H1 (cell line): ENCODE data around the gene SP4. TPM values are rescaled to one million over a fixed set of nuclear protein-coding genes. Genes with fewer than 3 reads are reported as not detected.

Experiments used
- CTCF ChIA-PET: fragments of 300-600 bp; sonication (Branson Sonifier 250); formaldehyde crosslinking; loops from one replicate; lab custom pipeline; 2021; ENCODE audit not compliant: partially characterized antibody; lab: Charles Lee
- POLR2A ChIA-PET: fragments of 300-600 bp; sonication (Branson Sonifier 250); formaldehyde crosslinking; loops from one replicate; lab custom pipeline; 2021; ENCODE audit warnings: inconsistent platforms; ENCODE audit not compliant: partially characterized antibody; lab: Charles Lee
- DNase-seq, 2 experiments: peaks; one replicate each; pipeline versions ENCODE4 v3.0.0 to v3.0.0-alpha.2; 2010 to 2022; ENCODE audit warnings: low spot score in 2 of 2, low read depth in 1 of 2, mixed read lengths in 1 of 2
- FAIRE-seq: peaks from 2 replicates; lab custom pipeline; 2011; peaks lifted over from hg19 to GRCh38; lab: Jason Lieb, UNC
- H2AFZ ChIP-seq: 2 replicates; pipeline ENCODE4 v1.8.1; 2012; ENCODE audit warnings: low read length, inconsistent platforms
- H2AK5ac ChIP-seq: 2 replicates; pipeline ENCODE4 v1.6.1; 2013; ENCODE audit warnings: low read depth, low read length
- H2BK120ac ChIP-seq: replicated peaks from 2 replicates; pipeline ENCODE3; 2013; ENCODE audit warnings: low read depth, low read length, inconsistent platforms
- H2BK12ac ChIP-seq: 2 replicates; pipeline ENCODE4 v1.6.1; 2013; ENCODE audit warnings: low read depth, low read length
- H2BK15ac ChIP-seq: 2 replicates; pipeline ENCODE4 v1.6.1; 2013; ENCODE audit warnings: low read length
- H2BK20ac ChIP-seq: 2 replicates; pipeline ENCODE4 v1.6.1; 2013; ENCODE audit warnings: low read length
- H2BK5ac ChIP-seq: 2 replicates; pipeline ENCODE4 v1.6.1; 2013; ENCODE audit warnings: low read depth, low read length
- H3K14ac ChIP-seq: 2 replicates; pipeline ENCODE4 v1.6.1; 2013; ENCODE audit warnings: inconsistent platforms; ENCODE audit not compliant: insufficient read length
- H3K18ac ChIP-seq: 2 replicates; pipeline ENCODE4 v1.6.1; 2013; ENCODE audit warnings: low read length; ENCODE audit errors: extremely low read depth
- H3K23ac ChIP-seq: 2 replicates; pipeline ENCODE4 v1.6.1; 2013; ENCODE audit warnings: inconsistent platforms; ENCODE audit not compliant: insufficient read length
- H3K23me2 ChIP-seq: 2 replicates; pipeline ENCODE4 v1.6.1; 2013; ENCODE audit warnings: low read depth, low read length
- H3K27ac ChIP-seq: 2 replicates; pipeline ENCODE4 v1.6.1; 2011; ENCODE audit warnings: low read depth, low read length, inconsistent platforms
- H3K27me3 ChIP-seq, 4 experiments: replicated peaks in 1 of 4; 1 replicate in 1 of 4; 2 replicates in 3 of 4; pipeline versions ENCODE4 v1.6.1 to v1.8.1; 2011 to 2013; ENCODE audit warnings: low read length in 3 of 4, mild to moderate bottlenecking in 3 of 4, inconsistent platforms in 2 of 4, mixed read lengths in 2 of 4, moderate library complexity in 1 of 4; ENCODE audit not compliant: control insufficient read depth in 3 of 4, insufficient read depth in 3 of 4; ENCODE audit errors: extremely low read depth in 1 of 4
- H3K36me3 ChIP-seq, 4 experiments: 2 replicates each; pipeline versions ENCODE4 v1.6.1 to v1.8.1; 2011 to 2013; ENCODE audit warnings: mild to moderate bottlenecking in 4 of 4, low read length in 3 of 4, moderate library complexity in 2 of 4, control low read depth in 1 of 4, inconsistent platforms in 1 of 4; ENCODE audit not compliant: insufficient read depth in 4 of 4, control insufficient read depth in 2 of 4
- H3K4ac ChIP-seq: replicated peaks from 2 replicates; pipeline ENCODE3; 2013; ENCODE audit warnings: low read length, low read depth, mixed read lengths, inconsistent platforms; ENCODE audit not compliant: insufficient read length
- H3K4me1 ChIP-seq, 4 experiments: replicated peaks in 1 of 4; 1 replicate in 1 of 4; 2 replicates in 3 of 4; pipeline versions ENCODE4 v1.6.1 to v1.8.1; 2011 to 2013; ENCODE audit warnings: low read length in 3 of 4, inconsistent platforms in 2 of 4, mixed read lengths in 1 of 4; ENCODE audit not compliant: insufficient read depth in 4 of 4, control insufficient read depth in 3 of 4
- H3K4me2 ChIP-seq, 2 experiments: 2 replicates each; pipeline versions ENCODE4 v1.6.1 to v1.8.1; 2011 to 2013; ENCODE audit warnings: low read depth in 2 of 2, low read length in 2 of 2, control low read depth in 1 of 2, inconsistent platforms in 1 of 2, mild to moderate bottlenecking in 1 of 2; ENCODE audit not compliant: insufficient read depth in 1 of 2
- H3K4me3 ChIP-seq, 4 experiments: fragments of 200-600, 300-600 bp in 1 of 4; sonication (generic), shearing (Covaris generic), sonication (Bioruptor Twin) in 1 of 4; 2 replicates each; pipeline versions ENCODE4 v1.5.1 to v1.8.1; 2011 to 2016; ENCODE audit warnings: low read length in 4 of 4, low read depth in 3 of 4, control low read depth in 2 of 4, inconsistent platforms in 2 of 4, mild to moderate bottlenecking in 2 of 4, mixed read lengths in 1 of 4, moderate library complexity in 1 of 4; ENCODE audit not compliant: insufficient read depth in 2 of 4; ENCODE audit errors: extremely low read depth in 1 of 4
- H3K56ac ChIP-seq: replicated peaks from 2 replicates; pipeline ENCODE3; 2013; ENCODE audit warnings: low read depth, mild to moderate bottlenecking, mixed read lengths, low read length, inconsistent platforms; ENCODE audit not compliant: insufficient read length
- H3K79me1 ChIP-seq: 2 replicates; pipeline ENCODE4 v1.6.1; 2013; ENCODE audit warnings: low read depth, low read length, control low read depth
- H3K79me2 ChIP-seq, 2 experiments: 2 replicates each; pipeline versions ENCODE4 v1.6.1 to v1.8.1; 2012 to 2013; ENCODE audit warnings: low read length in 2 of 2, mild to moderate bottlenecking in 2 of 2, inconsistent platforms in 1 of 2; ENCODE audit not compliant: insufficient read depth in 2 of 2, control insufficient read depth in 1 of 2
- H3K9ac ChIP-seq, 4 experiments: replicated peaks in 1 of 4; 1 replicate in 1 of 4; 2 replicates in 3 of 4; pipeline versions ENCODE4 v1.6.1 to v1.8.1; 2011 to 2013; ENCODE audit warnings: low read depth in 3 of 4, low read length in 3 of 4, control low read depth in 2 of 4, mild to moderate bottlenecking in 2 of 4, moderate library complexity in 2 of 4, inconsistent platforms in 1 of 4; ENCODE audit errors: extremely low read depth in 1 of 4
- H3K9me3 ChIP-seq, 2 experiments: 2 replicates each; pipeline versions ENCODE4 v1.6.1 to v1.8.1; 2012 to 2013; ENCODE audit warnings: mild to moderate bottlenecking in 2 of 2, moderate library complexity in 2 of 2, control low read depth in 1 of 2, inconsistent platforms in 1 of 2, low read depth in 1 of 2, low read length in 1 of 2, mixed read lengths in 1 of 2; ENCODE audit not compliant: insufficient read depth in 2 of 2
- H4K20me1 ChIP-seq, 2 experiments: replicated peaks in 1 of 2; 2 replicates each; pipeline versions ENCODE3 to v1.8.1; 2011 to 2013; ENCODE audit warnings: inconsistent platforms in 2 of 2, low read length in 2 of 2, mild to moderate bottlenecking in 1 of 2; ENCODE audit not compliant: insufficient read depth in 2 of 2, control insufficient read depth in 1 of 2
- H4K5ac ChIP-seq: 2 replicates; pipeline ENCODE4 v1.6.1; 2013; ENCODE audit warnings: low read length, low read depth, mixed read lengths, inconsistent platforms; ENCODE audit not compliant: insufficient read length
- H4K8ac ChIP-seq: 2 replicates; pipeline ENCODE4 v1.8.0; 2013; ENCODE audit warnings: mild to moderate bottlenecking, moderate library complexity, low read length, inconsistent platforms; ENCODE audit not compliant: insufficient read depth; ENCODE audit errors: extremely low read depth
- H4K91ac ChIP-seq: replicated peaks from 2 replicates; pipeline ENCODE3; 2013; ENCODE audit warnings: low read length, mixed read lengths, inconsistent platforms; ENCODE audit not compliant: insufficient read length
- ASH2L ChIP-seq: fragments of 200-600, 300-600 bp; sonication (generic); IDR thresholded peaks from one replicate; pipeline ENCODE4 v1.7.1; 2017; ENCODE audit warnings: low read length
- CEBPB ChIP-seq: IDR thresholded peaks from 2 replicates; pipeline ENCODE4 v1.6.1; 2012; ENCODE audit warnings: low read depth, low read length
- CHD1 ChIP-seq: IDR thresholded peaks from 2 replicates; pipeline ENCODE4 v1.6.1; 2012; ENCODE audit warnings: low read depth, low read length, improper control_type of control experiment
- CHD2 ChIP-seq: IDR thresholded peaks from 2 replicates; pipeline ENCODE4 v1.6.1; 2012; ENCODE audit warnings: low read length, improper control_type of control experiment
- EGR1 ChIP-seq: IDR thresholded peaks from 2 replicates; pipeline ENCODE4 v1.6.1; 2011; ENCODE audit warnings: low read depth, low read length, borderline replicate concordance
- GTF2F1 ChIP-seq: IDR thresholded peaks from 2 replicates; pipeline ENCODE4 v1.6.1; 2012; ENCODE audit warnings: low read depth, low read length, improper control_type of control experiment, borderline replicate concordance
- JUN ChIP-seq: IDR thresholded peaks from 2 replicates; pipeline ENCODE4 v1.6.1; 2011; ENCODE audit warnings: low read depth, mild to moderate bottlenecking, improper control_type of control experiment, low read length
- KDM1A ChIP-seq: fragments of 200-600, 300-600 bp; sonication (generic); IDR thresholded peaks from 2 replicates; pipeline ENCODE4 v1.7.1; 2016; ENCODE audit warnings: mild to moderate bottlenecking, low read length, borderline replicate concordance
- NANOG ChIP-seq: IDR thresholded peaks from 2 replicates; pipeline ENCODE4 v1.6.1; 2011; ENCODE audit warnings: low read length, low read depth, mild to moderate bottlenecking, inconsistent platforms; ENCODE audit not compliant: insufficient read depth, poor library complexity, severe bottlenecking
- POU5F1 ChIP-seq: IDR thresholded peaks from 2 replicates; pipeline ENCODE4 v1.6.1; 2011; ENCODE audit warnings: low read depth, mild to moderate bottlenecking, low read length, moderate library complexity
- SIN3A ChIP-seq, 2 experiments: IDR thresholded peaks in 1 of 2; conservative IDR thresholded peaks in 1 of 2; 2 replicates each; pipeline ENCODE4 v1.6.1; 2011 to 2012; ENCODE audit warnings: low read length in 2 of 2, improper control_type of control experiment in 1 of 2, low read depth in 1 of 2, mild to moderate bottlenecking in 1 of 2
- WGBS, 2 experiments: shearing (Covaris generic) in 1 of 2; methylation state at CpG; one replicate each; pipeline versions ENCODE4 v1.1.6 to v1.1.7; 2013 to 2015; ENCODE audit warnings: low lambda C conversion rate in 2 of 2, mixed read lengths in 2 of 2, inconsistent platforms in 1 of 2, low coverage in 1 of 2, missing lambda C conversion rate in 1 of 2; ENCODE audit not compliant: insufficient replicate concordance in 2 of 2, insufficient coverage in 1 of 2, insufficient read length in 1 of 2; ENCODE audit errors: extremely low coverage in 1 of 2, missing lambda C conversion rate in 1 of 2; 5-methylcytosine and 5-hydroxymethylcytosine counted together
- polyA plus RNA-seq, 7 experiments: library from polyadenylated mRNA; depleted of rRNA in 3 of 7; stranded (reverse) in 5 of 7; unstranded in 2 of 7; fragments of >200 nt in 5 of 7; fragments of 200-250 nt in 2 of 7; gene quantifications; 1 replicate in 5 of 7; 2 replicates in 1 of 7; 4 replicates in 1 of 7; pipeline versions ENCODE4 v1.2.1 to v1.2.3, GENCODE V29; 2011 to 2013; ENCODE audit warnings: missing spikeins in 2 of 7, mixed read lengths in 2 of 7
- total RNA-seq: library from RNA; stranded (reverse); fragmentation: NEBNext Ultra II Directional; extraction: Animal tissue kit (Norgen Biotek cat#: 25700); gene quantifications from 2 replicates; pipeline ENCODE4 v1.2.1, GENCODE V29; 2021

The SP4 gene
- total and polyA plus RNA-seq, 2 of the 8 experiments (the other 6 are each of a cell fraction or from before 2014, with no cell fraction given), result 10.0 to 24.0 TPM

DNA sequence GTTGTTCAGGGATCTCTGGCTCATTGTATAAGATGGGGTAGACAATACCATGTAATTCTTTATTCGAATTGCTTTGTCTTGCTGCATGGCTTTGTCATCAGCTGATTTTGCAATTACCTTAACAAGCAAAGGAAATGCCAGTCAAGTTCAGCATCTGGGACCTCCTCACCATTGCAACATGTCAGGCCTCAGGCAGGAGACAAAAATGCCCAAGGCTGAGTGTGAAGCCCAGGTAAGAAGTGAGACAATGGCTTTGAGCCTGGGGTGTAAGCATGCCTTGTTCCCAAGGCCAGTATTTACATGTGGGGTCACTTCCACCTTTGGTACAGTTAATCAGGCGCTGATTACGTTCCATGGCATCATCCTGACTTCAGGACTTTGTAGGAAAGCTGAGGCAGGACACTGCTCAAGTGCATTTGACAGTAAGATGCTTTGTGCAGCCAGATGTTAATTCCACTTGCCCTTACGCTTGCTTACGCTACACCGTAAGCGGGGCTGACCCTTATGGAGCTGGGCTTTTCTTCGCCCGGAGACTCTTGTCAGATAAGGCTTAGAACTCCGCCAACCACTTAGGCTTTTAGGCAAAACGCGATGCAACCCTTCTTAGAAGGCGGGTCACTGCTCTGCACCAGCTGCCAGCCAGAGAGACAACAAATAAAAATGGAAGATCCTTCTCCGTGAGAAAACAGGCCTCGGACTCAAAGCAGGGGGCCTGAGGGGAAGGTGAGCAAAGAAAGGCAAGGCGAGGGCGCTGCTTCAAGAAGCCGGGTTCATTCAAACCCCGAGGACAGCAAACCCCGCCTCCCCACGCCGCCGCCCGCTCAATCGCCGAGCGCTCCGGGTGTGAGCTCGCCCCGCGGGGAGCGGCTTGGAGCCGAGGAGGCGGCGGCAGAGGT, 1.3 kb upstream of the SP4 start:
- ChIA-PET POLR2A (interaction anchor here (0.7 to 3.2 kb wide), 31 partner anchors 9 to 519 kb away, joined by 3 to 19 read pairs (median 4); partner anchors contain the start of gene CDCA7L), CTCF (interaction anchor here (0.9 to 1.5 kb wide), 6 partner anchors 26 to 650 kb away, joined by 3 to 6 read pairs (median 3); no protein-coding TSS in a partner anchor)
- Histone ChIP-seq H2BK120ac (no peak overlapping the region), H2AK5ac (peak overlapping the region; percentile 66), H2BK15ac (peak overlapping the region; percentile 90), H3K23ac (no peak overlapping the region), H4K20me1 (peaks cover 0 to 8% of the 10 kb centered on the region in 2 experiments), H3K56ac (no peak overlapping the region), H3K9ac (peak overlapping the region in 3 of 4 experiments; percentile 25 to 77 (median 61); a peak in 6 of 7 replicates), H4K8ac (no peak overlapping the region), H2BK12ac (peak overlapping the region; percentile 89), H3K36me3 (peaks cover 5 to 22% (median 7%) of the 10 kb centered on the region in 4 experiments; a peak in 7 of 8 replicates), H3K27me3 (no peaks in the 10 kb centered on the region), H4K5ac (peak overlapping the region; percentile 26), H2BK20ac (peak overlapping the region; percentile 57; the same call in 1 of the 2 replicates), H3K4ac (peak overlapping the region; percentile 5), H4K91ac (peak overlapping the region; percentile 57), H3K14ac (peak overlapping the region; percentile 2), H3K4me2 (peak overlapping the region; percentile 86 to 100), H3K4me3 (peak overlapping the region; percentile 39 to 87 (median 46)), H3K27ac (peak overlapping the region; percentile 80), H3K23me2 (peaks cover 13% of the 10 kb centered on the region), H3K79me2 (peaks cover 7 to 30% of the 10 kb centered on the region in 2 experiments), H2AFZ (peak overlapping the region; percentile 79), H3K9me3 (no peaks in the 10 kb centered on the region), H3K4me1 (peaks cover 10 to 23% (median 21%) of the 10 kb centered on the region in 4 experiments), H3K79me1 (peaks cover 3% of the 10 kb centered on the region; the same call in 1 of the 2 replicates), H3K18ac (peak overlapping the region; percentile 86), H2BK5ac (peak overlapping the region; percentile 92)
- no peak for DNase-seq
- 12% methylated on average over 35 of the region's 35 CpGs; no CpG with 5 or more reads in 1 of the 2 experiments for WGBS, 2 experiments
- no peak for FAIRE-seq
- TF ChIP-seq GTF2F1, result no peak
- TF ChIP-seq CEBPB, result peak; percentile 59; the same call in 1 of the 2 replicates
- TF ChIP-seq JUN, result no peak
- TF ChIP-seq NANOG, result peak; percentile 34
- TF ChIP-seq SIN3A (conservative IDR thresholded peaks at IDR 0.05 in 1 of 2, IDR thresholded peaks at IDR 0.05 in 1 of 2; ENCODE audit: low read depth in 1 of 2, low read length in 2 of 2), result peak in 1 of 2 experiments; percentile 45; a peak in 1 of 4 replicates
- no peak for TF ChIP-seq EGR1
- TF ChIP-seq ASH2L, result peak; percentile 90
- TF ChIP-seq CHD1, result no peak
- TF ChIP-seq CHD2, result no peak
- TF ChIP-seq KDM1A, result 0 out of 2 replicates have a peak, but pooled peaks have one; percentile 5
- TF ChIP-seq POU5F1, result no peak
